GM19023 (cell line): ENCODE measurements around the gene ZNF383.
"Not testable (repeated sequence)": the region's sequence is repeated elsewhere in the genome, so short reads cannot be mapped to it uniquely, and the experiment has no call there.

Source experiments
- ATAC-seq: cut with Tn5 transposase; IDR thresholded peaks from one replicate; pipeline ENCODE4 v1.9.1; 2021; ENCODE audit warnings: mild to moderate bottlenecking, moderate library complexity; ENCODE audit not compliant: unreplicated experiment

The ZNF383 gene

DNA sequence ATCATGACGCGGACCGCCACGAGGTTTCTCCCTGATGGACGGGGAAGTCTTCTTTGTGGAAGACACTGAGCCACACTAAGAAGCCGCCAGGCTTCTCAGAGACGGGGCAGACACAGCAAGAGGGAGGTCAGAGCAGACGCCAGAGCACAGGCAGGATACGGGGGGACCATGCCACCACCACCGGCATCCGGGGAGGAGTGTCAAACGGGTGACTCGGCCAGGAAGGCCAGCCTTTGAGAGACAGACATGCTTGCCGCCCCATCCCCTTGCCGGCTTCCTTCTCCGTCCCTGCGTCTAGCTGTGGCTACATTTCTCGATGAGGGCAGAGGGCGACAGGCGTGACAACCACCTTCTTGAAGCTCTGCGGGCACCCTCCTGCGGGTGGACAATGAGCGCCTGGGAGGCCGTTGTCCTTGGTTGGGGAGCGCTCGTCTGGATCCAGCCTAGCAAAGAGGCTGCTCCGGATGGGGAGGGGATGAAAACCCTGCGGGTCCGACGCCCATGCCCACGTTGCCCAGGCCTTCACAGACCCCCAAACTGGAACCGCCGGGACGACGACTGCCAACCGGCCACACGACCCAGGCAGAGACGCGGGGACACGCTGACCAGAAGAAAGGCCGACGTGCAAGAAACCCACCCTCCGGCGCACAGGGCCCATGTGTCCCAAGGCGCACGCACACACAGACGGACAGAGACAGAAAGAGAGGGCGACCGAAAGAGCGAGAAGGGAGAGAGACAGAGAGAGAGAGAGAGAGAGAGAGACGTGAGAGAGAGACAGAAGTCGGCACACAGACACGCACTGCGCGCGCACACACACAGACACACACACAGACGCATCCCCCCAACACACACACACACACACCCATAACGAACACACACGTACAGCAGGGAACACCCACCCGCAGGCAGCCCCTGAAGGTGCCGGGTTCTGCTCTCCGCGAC lies 75.3 kb downstream of the ZNF383 start:
- ATAC-seq, result not testable (repeated sequence)

DNA sequence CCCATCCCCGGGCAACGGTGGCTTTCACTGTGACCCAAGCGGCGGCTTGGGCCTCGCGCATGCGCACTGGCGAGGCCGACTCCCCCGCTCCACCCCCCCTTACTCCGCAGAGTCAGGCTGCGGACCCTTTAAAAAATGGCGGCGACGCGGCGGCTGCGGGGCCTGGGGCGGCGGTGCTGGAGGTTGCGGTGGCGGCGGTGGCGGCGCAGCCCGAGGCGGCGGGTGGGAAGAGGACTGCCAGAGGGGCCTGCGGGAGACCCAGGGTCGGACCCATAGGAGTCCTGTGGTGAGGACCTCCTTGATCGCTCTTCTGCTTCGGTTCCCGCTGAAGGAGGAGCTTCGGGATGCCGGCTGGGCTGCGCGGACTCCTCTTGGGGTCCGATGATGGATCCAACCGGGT lies 76.2 kb downstream of the ZNF383 start:
- not testable (repeated sequence) for ATAC-seq
